ENCODE results near the gene CBY2.
"Not testable (repeated sequence)": the region's sequence is repeated elsewhere in the genome, so short reads cannot be mapped to it uniquely, and the experiment has no call there.

Gene CBY2

GRCh38 chr13:45744979-45745378 lies 42.9 kb downstream of the CBY2 start:
- Mint-ChIP-seq H3K4me3 (no peak overlapping the region), H3K4me1 (no peaks in the 10 kb centered on the region), H3K36me3 (no peaks in the 10 kb centered on the region), H3K9me3 (no peaks in the 10 kb centered on the region), H3K27ac (no peak overlapping the region), H3K27me3 (peaks cover 5% of the 10 kb centered on the region)
- CTCF ChIA-PET, result no interaction called here
- DNase-seq, result no peak

GRCh38 chr13:45747071-45747470 lies 45.0 kb downstream of the CBY2 start:
- Mint-ChIP-seq H3K27me3 (peaks cover 5% of the 10 kb centered on the region), H3K4me1 (no peaks in the 10 kb centered on the region), H3K4me3 (no peak overlapping the region), H3K27ac (no peak overlapping the region), H3K36me3 (no peaks in the 10 kb centered on the region), H3K9me3 (no peaks in the 10 kb centered on the region)
- CTCF ChIA-PET, result no interaction called here
- no peak for DNase-seq

- no peak for DNase-seq
- H3K27ac Mint-ChIP-seq, result no peak overlapping the region
- no peaks in the 10 kb centered on the region for H3K4me1 Mint-ChIP-seq
- CTCF ChIA-PET, result no interaction called here
- no peak overlapping the region for H3K4me3 Mint-ChIP-seq
- no peaks in the 10 kb centered on the region for H3K36me3 Mint-ChIP-seq
- peaks cover 5% of the 10 kb centered on the region for H3K27me3 Mint-ChIP-seq
- H3K9me3 Mint-ChIP-seq, result no peaks in the 10 kb centered on the region
These were observed 47.0 kb downstream of the CBY2 start for GRCh38 chr13:45748941-45749759.

DNA sequence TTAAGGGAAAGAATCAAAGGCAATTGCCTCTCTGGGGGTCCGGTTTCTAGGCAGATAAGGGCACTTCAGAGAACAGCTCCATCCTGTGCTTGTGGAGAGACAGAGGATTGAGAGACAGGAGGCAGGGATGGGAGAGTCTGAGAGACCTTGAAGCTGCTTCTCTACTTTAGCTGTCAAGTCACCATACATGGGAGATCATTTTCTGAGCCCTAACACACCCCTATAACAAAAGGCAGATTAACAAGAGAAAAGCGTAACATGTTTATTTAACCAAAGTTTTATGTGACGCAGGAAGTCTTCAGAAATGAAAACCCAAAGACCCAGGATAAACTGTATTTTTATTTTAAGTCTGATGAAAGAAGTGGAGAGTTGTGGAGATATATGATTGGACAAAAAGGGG lies 48.4 kb downstream of the CBY2 start:
- no peak overlapping the region for H3K4me3 Mint-ChIP-seq
- H3K4me1 Mint-ChIP-seq, result no peaks in the 10 kb centered on the region
- peaks cover 5% of the 10 kb centered on the region for H3K27me3 Mint-ChIP-seq
- no peaks in the 10 kb centered on the region for H3K9me3 Mint-ChIP-seq
- CTCF ChIA-PET, result no interaction called here
- no peak overlapping the region for H3K27ac Mint-ChIP-seq
- H3K36me3 Mint-ChIP-seq, result no peaks in the 10 kb centered on the region
- no peak for DNase-seq

- no peak for DNase-seq
- Mint-ChIP-seq H3K36me3 (no peaks in the 10 kb centered on the region), H3K9me3 (no peaks in the 10 kb centered on the region), H3K27me3 (peaks cover 5% of the 10 kb centered on the region), H3K27ac (no peak overlapping the region), H3K4me3 (no peak overlapping the region), H3K4me1 (no peaks in the 10 kb centered on the region)
- CTCF ChIA-PET, result no interaction called here
These were observed 49.8 kb downstream of the CBY2 start for GRCh38 chr13:45751885-45752284.

DNA sequence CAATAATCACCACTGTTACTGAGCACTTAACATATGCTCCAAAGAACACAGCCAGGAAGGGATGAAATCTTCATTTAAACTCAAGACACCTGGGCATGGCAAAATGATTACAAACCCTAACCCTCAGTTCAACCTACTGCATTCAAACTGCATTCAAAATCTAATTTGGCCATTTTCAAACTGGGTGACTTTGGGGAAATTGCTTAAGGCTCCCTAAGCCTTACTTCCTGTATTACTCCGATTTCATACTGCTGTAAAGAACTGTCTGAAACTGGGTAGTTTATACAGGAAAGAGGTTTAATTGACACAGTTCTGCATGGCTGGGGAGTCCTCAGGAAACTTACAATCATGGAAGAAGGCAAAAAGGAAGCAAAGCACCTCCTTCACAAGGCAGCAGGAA lies 50.4 kb downstream of the CBY2 start:
- peaks cover 5% of the 10 kb centered on the region for H3K27me3 Mint-ChIP-seq
- no peak overlapping the region for H3K4me3 Mint-ChIP-seq
- no peaks in the 10 kb centered on the region for H3K36me3 Mint-ChIP-seq
- no peak for DNase-seq
- CTCF ChIA-PET, result no interaction called here
- H3K4me1 Mint-ChIP-seq, result no peaks in the 10 kb centered on the region
- H3K27ac Mint-ChIP-seq, result no peak overlapping the region
- peaks cover 1% of the 10 kb centered on the region for H3K9me3 Mint-ChIP-seq

GRCh38 chr13:45756498-45756897 lies 54.4 kb downstream of the CBY2 start:
- CTCF ChIA-PET, H3K27me3 Mint-ChIP-seq, DNase-seq, H3K27ac Mint-ChIP-seq, H3K9me3 Mint-ChIP-seq, H3K36me3 Mint-ChIP-seq, H3K4me1 Mint-ChIP-seq, H3K4me3 Mint-ChIP-seq: not testable (repeated sequence)

- H3K27ac Mint-ChIP-seq, CTCF ChIA-PET, H3K9me3 Mint-ChIP-seq, H3K4me3 Mint-ChIP-seq, H3K4me1 Mint-ChIP-seq, H3K36me3 Mint-ChIP-seq, DNase-seq, H3K27me3 Mint-ChIP-seq: not testable (repeated sequence)
These were observed 55.5 kb downstream of the CBY2 start for GRCh38 chr13:45757589-45757988.

DNA sequence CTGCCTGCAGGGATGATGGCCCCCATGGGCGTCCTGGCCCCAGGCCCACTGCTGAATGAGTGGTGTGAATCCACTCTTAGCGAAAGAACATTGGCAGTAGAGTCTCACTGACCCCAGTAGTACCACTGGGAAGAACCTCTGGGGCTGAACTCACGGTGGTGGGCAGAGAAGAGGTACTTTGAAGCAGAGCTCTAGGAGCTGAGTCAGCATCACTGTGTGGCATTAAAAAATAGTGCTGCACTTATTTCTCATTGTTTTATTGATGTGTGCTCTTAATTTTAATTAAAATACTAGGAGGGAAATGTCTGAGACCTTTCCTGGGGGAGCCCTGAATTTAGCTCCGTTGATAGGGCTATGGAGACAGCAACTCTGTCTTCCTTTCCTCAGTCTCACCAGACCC lies 61.3 kb downstream of the CBY2 start:
- no peaks in the 10 kb centered on the region for H3K36me3 Mint-ChIP-seq
- CTCF ChIA-PET, result interaction anchor here (0.5 kb wide), 1 partner anchor 480 kb away, joined by 3 read pairs; no protein-coding TSS in a partner anchor
- peaks cover under 1% of the 10 kb centered on the region for H3K4me1 Mint-ChIP-seq
- no peak for DNase-seq
- no peak overlapping the region for H3K27ac Mint-ChIP-seq
- no peak overlapping the region for H3K4me3 Mint-ChIP-seq
- H3K27me3 Mint-ChIP-seq, result peaks cover 7% of the 10 kb centered on the region
- H3K9me3 Mint-ChIP-seq, result no peaks in the 10 kb centered on the region
